GM19023 (cell line): Measurements from ENCODE around the gene TMEM219.
"Not testable (repeated sequence)": the region's sequence is repeated elsewhere in the genome, so short reads cannot be mapped to it uniquely, and the experiment has no call there.

Experiments used
- ATAC-seq: cut with Tn5 transposase; IDR thresholded peaks from one replicate; pipeline ENCODE4 v1.9.1; 2021; ENCODE audit warnings: mild to moderate bottlenecking, moderate library complexity; ENCODE audit not compliant: unreplicated experiment

The TMEM219 gene

GRCh38 chr16:30010844-30011713, 49.2 kb downstream of the TMEM219 start, which contains the start of gene DOC2A:
TSS of gene DOC2A (minus strand) at chr16:30011027. CDS start at chr16:30010222, 805 bp downstream.
- ATAC-seq: no peak

DNA sequence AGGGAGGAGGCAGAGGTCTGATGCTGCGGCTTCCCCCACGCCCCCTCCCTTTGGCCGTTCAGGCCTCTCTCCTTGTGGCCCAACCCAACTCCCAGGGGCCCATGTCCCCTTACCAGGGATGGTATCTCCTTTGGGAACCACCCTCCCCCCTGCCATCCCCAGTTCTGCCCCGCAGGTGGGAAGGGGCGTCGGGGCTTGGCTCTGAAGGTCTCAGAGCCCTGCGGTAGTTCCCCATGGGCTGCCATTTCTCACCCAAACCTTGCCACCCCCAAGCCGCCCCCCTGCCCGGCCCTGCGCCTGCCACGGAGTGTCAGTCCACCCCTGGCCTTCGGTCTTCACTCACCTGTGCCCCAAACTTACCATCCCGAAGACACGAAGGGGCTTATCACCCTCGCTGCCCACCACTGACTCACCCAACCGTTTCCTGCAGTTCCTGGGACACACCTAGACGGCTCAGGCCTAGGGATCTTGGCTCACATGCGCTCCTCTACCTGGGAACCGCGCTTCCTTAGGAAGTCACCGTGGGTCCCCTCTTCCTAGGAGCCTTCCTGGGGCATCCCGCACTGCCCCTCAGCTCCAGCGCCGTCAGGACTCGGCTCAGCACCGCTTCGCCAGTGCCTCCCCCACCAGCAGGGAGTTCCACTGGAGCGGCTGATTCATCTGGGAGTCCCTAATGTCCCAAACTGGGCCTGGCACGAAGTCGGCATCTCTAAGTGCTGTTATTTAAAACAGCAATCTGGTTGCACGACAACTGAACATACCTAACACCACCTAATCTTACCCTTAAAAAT, 50.0 kb downstream of the TMEM219 start:
- no peak for ATAC-seq

GRCh38 chr16:30012598-30012997, 50.7 kb downstream of the TMEM219 start:
- ATAC-seq: not testable (repeated sequence)

GRCh38 chr16:30015450-30015849, 53.6 kb downstream of the TMEM219 start:
- ATAC-seq: not testable (repeated sequence)

DNA sequence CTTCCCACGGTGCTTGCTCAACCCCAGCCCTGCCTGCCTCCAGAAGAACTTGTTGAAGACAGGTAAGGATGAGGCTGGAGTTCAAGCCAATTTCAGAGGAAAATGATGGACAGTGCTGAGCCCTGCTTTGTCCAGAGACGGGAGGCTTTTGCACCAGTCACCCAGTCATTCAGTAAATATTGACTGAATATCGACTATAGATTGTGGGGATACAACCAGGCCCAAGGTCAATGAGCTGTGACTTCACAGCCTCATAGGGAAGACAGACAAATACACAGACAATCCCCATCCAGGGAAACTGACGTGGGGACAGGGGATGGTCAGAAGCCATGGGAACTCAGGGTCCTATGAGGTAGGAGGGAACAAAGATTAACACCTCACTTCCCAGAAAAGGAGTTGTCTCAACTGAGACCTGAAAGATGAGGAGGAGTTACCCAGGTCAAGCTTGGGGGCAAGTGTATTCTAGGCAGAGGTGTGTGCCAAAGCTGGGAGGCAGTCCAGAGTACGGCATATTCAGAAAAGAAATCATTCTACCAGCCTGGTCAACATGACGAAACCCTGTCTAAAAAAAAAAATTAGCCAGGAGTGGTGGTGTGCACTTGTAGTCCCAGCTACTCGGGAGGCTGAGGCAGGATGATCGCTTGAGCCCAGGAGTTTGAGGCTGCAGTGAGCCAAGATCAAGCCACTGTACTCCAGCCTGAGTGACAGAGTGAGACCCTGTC, 54.8 kb downstream of the TMEM219 start:
- ATAC-seq: no peak

GRCh38 chr16:30017277-30017656, 55.4 kb downstream of the TMEM219 start:
- ATAC-seq: no peak

- not testable (repeated sequence) for ATAC-seq
These were observed 56.1 kb downstream of the TMEM219 start for GRCh38 chr16:30017937-30018336.

- no peak for ATAC-seq
These were observed 56.9 kb downstream of the TMEM219 start for GRCh38 chr16:30018731-30019158.
